Measurements from ENCODE around the gene CDH4.

- no peak for TF ChIP-seq RCOR1 (IDR thresholded peaks at IDR 0.05; ENCODE audit: insufficient replicate concordance, low read length)
- TF ChIP-seq POLR2A (IDR thresholded peaks at IDR 0.05; ENCODE audit: low read depth, low read length), result no peak
- no peak for TF ChIP-seq CEBPB (IDR thresholded peaks at IDR 0.05; ENCODE audit: low read depth, low read length)
- peak; percentile 79 for TF ChIP-seq CTCF (conservative IDR thresholded peaks at IDR 0.05; ENCODE audit: low read depth, low read length)
- TF ChIP-seq RAD21 (IDR thresholded peaks at IDR 0.05; ENCODE audit: low read length), result peak; percentile 85
- no peak for TF ChIP-seq RFX5 (IDR thresholded peaks at IDR 0.05; ENCODE audit: low read depth, low read length)
- TF ChIP-seq, protein P1, sequence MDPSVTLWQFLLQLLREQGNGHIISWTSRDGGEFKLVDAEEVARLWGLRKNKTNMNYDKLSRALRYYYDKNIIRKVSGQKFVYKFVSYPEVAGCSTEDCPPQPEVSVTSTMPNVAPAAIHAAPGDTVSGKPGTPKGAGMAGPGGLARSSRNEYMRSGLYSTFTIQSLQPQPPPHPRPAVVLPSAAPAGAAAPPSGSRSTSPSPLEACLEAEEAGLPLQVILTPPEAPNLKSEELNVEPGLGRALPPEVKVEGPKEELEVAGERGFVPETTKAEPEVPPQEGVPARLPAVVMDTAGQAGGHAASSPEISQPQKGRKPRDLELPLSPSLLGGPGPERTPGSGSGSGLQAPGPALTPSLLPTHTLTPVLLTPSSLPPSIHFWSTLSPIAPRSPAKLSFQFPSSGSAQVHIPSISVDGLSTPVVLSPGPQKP (IDR thresholded peaks at IDR 0.05; ENCODE audit: borderline replicate concordance, low read depth, low read length), result no peak
- TF ChIP-seq FOS (IDR thresholded peaks at IDR 0.05; ENCODE audit: low read depth, low read length), result no peak
- TF ChIP-seq SMC3 (IDR thresholded peaks at IDR 0.05; ENCODE audit: low read depth, low read length), result peak; percentile 83
- TF ChIP-seq BHLHE40 (IDR thresholded peaks at IDR 0.05; ENCODE audit: low read depth, low read length), result no peak
- TF ChIP-seq, protein P2, sequence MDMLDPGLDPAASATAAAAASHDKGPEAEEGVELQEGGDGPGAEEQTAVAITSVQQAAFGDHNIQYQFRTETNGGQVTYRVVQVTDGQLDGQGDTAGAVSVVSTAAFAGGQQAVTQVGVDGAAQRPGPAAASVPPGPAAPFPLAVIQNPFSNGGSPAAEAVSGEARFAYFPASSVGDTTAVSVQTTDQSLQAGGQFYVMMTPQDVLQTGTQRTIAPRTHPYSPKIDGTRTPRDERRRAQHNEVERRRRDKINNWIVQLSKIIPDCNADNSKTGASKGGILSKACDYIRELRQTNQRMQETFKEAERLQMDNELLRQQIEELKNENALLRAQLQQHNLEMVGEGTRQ (IDR thresholded peaks at IDR 0.05; ENCODE audit: low read depth, low read length), result no peak
- TF ChIP-seq MXI1 (IDR thresholded peaks at IDR 0.05; ENCODE audit: borderline replicate concordance, low read depth, low read length), result no peak
These were observed 644.2 kb downstream of the CDH4 start for GRCh38 chr20:61896058-61896961.

All from IMR-90 (cell line).